ENCODE results near the gene KLHDC10.
"Not testable (repeated sequence)": the region's sequence is repeated elsewhere in the genome, so short reads cannot be mapped to it uniquely, and the experiment has no call there.

Gene KLHDC10

DNA sequence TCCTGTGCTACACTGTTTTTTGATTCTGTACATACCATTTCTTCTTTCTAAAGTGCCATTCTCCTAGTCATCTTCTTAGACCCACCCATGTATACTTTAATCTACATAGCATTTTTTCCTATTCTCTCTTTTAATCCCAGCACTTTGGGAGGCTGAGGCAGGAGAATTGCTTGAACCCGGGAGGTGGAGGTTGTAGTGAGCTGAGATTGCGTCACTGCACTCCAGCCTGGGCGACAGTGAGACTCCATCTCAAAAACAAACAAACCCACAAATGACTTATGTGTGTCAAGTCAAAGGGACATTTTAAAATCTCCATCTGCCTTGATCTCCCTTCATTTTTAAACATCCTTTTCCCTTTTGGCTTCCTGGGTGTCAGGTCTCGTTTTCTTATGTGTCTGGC lies 13.2 kb downstream of the KLHDC10 start:
- DNase-seq (ENCODE audit: low read depth): not testable (repeated sequence)

DNA sequence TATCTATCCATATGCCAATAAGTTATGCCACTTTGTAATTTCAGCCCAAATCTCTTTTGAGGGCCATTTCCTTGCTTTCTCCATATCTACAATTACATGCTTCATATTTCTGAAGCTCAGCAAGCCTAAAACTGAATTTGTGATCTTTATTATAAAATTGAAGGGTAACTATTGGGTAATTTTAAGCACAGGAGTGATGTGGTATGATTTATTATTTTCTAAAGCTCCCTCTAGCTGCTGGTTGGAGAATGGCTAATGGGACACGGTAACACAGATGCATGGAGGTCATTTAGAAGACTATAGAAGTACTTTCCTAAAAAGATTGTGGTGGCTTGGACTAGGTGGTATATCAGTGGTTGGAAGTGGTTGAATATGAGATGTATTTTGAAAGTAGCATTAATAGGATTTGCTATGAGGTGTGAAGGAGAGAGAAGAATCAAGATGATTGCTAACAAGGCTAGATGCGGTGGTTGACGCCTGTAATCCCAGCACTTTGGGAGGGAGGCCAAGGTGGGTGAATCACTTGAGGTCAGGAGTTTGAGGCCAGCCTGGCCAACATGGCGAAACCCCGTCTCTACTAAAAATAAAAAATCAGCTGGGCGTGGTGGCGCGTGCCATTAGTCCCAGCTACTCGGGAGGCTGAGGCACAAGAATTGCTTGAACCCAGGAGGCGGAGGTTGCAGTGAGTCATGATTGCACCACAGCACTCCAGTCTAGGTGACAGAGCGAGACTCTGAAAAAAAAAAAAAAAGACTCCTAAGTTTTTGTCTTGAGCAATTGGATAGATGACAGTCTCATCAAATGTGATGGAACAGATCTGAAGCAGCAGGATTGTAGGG lies 13.9 kb downstream of the KLHDC10 start:
- DNase-seq (ENCODE audit: low read depth): no peak

DNA sequence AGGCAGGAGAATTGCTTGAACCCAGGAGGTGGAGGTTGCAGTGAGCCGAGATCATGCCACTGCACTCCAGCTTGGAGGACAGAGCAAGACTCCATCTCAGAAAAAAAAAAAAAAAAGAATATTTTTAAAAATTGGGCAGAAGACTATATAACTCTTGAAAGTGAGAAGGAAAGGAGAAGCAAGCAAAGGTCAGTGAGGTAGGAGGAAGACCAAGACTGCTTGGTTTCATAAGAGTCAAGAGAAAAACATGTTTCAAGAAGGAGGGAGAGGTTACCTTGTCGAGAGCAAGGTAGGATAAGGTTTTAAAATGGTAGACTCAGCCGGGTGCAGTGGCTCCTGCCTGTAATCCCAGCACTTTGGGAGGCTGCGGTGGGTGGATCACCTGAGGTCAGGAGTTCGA lies 14.9 kb downstream of the KLHDC10 start:
- not testable (repeated sequence) for DNase-seq (ENCODE audit: low read depth)

DNA sequence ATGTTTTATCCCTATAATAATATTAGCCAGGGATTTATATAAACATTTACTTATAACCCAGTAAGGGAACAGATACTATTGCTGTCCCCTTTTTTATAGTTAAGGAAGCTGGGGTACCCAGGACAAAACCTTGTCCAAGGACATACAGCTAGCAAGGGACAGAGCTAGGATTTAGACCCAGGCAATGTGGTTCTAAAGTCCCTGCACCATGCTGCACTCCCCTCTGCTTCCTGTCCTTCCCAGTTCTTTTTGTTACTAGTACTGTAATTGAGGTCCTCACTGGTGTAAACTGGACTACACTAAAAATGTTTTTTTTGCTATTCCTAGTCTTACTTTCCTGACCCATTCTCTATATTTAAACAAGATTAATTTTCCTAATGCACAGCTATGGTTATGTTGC lies 16.6 kb downstream of the KLHDC10 start:
- no peak for DNase-seq (ENCODE audit: low read depth)

DNA sequence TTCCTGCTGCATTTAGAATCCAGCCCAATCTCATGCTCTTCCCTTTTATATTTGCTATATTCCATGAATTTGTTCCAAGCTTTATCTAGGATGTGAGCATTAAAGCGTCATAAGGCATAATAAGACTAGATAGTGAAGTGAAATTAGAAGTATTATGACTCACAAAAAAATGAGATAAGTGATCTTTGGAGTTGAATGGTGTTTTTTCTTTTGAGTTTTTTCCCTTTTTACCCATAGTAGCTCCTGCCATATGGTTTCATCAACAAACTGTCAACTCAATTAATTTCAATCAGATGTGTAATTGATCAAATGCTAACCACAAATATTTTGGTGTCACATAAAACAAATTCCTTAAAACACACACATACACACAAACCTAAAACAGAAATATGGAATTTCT lies 17.0 kb downstream of the KLHDC10 start:
- DNase-seq (ENCODE audit: low read depth): no peak

DNA sequence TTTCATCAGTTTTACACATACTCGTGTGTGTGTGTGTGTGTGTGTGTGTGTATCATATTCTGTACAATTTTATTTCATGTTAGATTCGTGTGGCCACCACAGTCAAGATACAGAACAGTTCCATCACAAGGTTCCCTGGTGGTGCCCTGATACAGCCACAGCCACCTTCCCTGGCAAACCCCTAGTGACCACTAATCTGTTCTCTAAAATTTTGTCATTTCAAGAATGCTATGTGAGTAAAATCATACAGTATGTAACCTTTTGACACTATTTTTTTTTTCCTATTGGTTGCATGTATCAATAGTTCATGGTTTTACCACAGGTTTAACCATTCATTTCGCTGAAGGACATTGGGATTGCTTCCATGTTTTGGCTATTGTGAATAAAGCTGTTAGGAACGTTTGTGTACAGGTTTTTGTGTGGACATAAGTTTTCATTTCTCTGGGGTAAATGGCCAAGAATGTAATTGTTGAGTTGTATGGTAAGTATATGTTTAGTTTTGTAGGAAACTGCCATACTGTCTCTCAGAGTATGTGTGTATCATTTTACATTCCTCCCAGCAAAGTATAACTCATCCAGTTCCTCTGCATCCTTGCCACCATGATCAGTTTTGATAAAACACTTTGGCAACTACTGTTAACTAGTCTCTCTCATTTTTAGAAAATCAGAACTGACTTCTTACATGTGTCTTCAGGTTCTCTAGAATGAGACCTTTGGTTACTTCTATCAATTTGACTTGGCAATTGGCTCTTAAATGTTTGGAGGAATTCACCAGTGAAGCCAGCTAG lies 20.6 kb downstream of the KLHDC10 start:
- no peak for DNase-seq (ENCODE audit: low read depth)

DNA sequence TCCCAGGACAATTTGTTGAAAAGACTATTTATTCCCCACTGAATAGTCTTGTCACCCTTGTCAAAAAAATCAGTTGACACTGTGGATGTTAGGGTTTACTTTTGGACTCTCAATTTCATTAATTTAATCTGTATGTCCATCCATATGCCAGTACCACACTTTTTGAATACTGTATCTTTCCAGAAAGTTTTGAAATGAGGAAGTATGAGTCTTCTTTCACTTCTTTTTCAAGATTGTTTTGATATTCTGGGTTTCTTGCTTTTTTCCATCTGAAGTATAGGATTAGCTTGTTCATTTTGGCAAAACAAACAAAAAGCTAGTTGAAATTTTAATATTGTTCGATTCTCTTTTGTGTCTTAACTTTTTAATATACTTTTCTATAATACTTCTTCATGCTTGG lies 21.7 kb downstream of the KLHDC10 start:
- no peak for DNase-seq (ENCODE audit: low read depth)

DNA sequence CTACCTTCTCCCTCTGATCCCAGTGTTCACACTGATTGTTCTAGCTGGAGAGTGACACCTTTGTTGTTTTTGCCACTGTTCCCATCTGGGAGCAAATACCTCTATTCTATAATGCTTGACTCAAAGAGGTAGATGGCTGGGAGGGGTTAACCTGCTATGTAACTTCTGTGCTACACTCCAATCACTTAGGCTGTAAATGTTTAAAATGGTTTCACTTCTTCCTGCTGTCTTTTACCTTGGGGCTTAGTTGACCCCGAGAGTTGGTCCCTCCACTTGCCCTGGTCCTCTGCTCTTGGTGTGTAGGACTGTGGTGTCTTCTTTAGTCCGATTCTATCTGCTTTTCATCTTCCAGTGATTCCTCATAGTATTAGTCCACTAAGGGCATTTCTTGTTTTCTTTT lies 22.3 kb downstream of the KLHDC10 start:
- no peak for DNase-seq (ENCODE audit: low read depth)

DNA sequence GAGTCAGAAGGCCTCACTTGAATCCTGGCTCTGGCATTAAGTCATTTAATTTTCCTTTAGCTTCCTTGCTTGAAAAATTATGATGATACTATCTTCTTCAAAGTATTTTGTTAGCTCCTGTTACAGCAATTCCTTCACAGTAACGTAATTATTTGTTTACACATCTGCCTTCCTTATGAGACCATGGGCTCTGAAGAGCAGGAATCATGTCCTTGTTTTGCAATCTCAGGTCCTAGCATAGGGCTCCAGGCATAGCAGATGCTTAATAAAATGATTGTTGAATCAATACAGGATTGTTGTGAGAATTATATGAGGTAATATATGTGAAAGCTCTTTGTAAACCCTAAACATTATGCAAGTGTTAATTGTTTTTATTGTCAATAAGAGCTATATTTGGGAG lies 25.5 kb downstream of the KLHDC10 start:
- no peak for DNase-seq (ENCODE audit: low read depth)

DNA sequence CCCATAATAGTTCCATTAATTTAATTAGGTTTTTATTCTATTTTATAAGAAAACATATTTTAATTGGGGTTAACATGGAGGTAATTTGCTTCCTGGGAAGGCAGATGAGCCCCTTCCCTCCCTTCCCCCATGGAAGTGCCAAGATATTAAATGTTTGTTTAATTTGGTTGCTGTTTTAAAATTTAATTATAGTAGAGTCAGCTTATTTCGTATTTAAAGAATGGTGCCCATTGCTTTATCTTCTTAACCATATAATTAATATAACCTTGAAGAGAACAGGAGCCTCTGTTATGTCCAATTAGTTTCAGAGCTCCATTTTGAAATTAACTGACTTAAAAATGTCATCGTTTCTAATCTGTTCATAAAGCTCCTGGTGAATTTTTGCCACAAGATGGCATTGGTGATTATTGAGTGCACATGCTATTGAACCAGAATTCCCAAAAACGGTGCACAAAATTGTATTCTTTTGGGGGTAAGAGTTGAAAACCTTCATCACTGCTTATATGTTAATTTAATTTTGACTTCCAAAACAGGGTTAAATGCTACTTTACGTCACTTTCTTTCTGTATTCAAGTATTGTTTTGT lies 26.0 kb downstream of the KLHDC10 start:
- DNase-seq (ENCODE audit: low read depth): no peak

DNA sequence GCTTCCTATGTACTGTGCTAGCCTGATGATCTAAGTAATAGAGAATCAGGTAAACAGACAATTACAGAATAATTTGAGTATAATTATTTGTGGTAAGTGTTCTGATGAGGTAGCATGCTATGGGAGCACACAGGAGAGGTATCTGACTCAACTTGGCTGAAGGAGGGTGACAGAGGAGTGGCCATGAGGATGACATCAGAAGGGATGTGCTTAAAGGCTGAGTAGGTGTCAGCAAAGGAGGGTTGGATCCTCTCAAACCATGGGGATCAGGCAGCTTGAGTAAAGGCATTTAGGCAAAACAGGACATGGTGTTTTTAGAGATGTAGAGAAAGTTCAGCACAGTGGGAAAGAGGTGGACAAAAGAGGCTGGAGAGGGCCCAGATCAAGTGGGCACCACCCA lies 29.0 kb downstream of the KLHDC10 start:
- no peak for DNase-seq (ENCODE audit: low read depth)

DNA sequence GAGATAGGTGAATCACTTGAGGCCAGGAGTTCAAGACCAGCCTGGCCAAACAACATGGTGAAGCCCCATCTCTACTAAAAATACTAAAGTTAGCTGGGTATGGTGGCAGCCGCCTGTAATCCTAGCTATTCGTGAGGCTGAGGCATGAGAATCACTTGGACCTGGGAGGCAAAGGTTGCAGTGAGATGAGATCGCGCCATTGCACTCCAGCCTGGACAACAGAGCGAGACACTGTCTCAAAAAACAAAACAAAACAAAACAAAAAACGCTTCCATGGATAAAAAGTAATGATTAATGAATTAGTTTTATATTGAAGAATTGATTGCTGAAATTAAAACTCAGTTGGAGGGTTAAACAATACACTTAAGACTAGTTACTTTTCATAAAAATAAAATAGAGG lies 32.3 kb downstream of the KLHDC10 start:
- DNase-seq (ENCODE audit: low read depth): no peak

DNA sequence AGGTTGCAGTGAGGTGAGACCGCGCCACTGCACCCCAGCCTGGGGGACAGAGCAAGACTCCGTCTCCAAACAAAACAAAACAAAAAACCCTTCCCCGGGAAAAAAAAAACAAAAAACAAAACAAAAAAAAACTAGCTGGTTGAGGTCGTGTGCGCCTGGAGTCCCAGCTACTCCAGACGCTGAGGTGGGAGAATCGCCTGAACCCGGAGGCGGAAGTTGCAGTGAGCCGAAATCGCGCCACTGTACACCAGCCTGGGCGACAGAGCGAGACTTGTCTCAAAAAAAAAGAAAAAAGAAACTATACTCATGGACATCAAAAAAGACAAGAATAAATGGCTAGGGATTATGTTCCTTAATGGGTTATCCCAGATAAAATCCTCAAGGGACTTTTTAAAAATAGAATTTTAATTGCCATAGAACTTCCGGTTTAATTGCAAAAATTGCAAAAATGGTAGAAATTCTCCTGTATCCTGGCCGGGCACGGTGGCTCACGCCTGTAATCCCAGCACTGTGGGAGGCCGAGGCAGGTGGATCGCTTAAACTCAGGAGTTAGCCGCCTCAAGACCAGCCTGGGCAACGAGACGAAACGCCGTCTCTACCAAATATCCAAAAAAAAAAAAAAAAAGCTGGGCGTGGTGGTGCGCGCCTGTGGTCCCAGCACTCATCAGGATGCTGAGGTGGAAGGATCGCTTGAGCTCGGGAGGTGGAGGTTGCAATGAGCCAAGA lies 37.8 kb downstream of the KLHDC10 start:
- no peak for DNase-seq (ENCODE audit: low read depth)

DNA sequence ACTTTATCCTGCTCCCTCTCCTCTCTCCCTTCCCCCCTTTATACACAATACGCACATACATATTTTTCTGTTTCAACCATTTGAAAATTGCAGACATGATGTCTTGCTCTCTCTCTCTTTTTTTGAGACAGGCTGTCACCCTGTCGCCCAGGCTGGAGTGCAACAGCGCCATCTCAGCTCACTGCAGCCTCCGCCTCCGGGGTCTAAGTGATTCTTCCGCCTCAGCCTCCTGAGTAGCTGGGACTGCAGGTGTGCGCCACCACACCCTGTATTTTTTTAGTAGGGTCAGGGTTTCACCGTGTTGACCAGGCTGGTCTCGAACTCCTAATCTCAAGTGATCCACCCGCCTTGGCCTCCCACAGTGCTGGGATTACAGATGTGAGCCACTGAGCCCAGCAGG lies 38.5 kb downstream of the KLHDC10 start:
- no peak for DNase-seq (ENCODE audit: low read depth)

DNA sequence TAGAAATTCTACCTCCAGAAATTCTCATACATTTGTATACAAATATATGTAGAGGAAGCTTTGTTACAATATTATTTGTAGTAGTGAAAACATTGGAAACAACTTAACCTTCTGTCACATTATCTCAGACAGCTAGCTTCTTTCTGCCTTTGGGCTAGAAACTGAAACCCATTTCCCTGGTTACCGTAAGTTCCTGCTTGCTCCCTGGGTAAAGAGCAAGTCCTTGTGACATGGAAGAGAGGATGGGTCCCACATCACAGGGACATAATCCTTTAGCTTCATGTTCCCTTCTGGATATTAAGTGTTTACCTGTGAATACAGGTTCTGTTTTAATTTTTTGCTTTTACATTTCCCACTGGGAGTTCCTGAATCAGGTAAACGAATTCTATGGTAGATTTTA lies 41.8 kb downstream of the KLHDC10 start:
- DNase-seq (ENCODE audit: low read depth): no peak

DNA sequence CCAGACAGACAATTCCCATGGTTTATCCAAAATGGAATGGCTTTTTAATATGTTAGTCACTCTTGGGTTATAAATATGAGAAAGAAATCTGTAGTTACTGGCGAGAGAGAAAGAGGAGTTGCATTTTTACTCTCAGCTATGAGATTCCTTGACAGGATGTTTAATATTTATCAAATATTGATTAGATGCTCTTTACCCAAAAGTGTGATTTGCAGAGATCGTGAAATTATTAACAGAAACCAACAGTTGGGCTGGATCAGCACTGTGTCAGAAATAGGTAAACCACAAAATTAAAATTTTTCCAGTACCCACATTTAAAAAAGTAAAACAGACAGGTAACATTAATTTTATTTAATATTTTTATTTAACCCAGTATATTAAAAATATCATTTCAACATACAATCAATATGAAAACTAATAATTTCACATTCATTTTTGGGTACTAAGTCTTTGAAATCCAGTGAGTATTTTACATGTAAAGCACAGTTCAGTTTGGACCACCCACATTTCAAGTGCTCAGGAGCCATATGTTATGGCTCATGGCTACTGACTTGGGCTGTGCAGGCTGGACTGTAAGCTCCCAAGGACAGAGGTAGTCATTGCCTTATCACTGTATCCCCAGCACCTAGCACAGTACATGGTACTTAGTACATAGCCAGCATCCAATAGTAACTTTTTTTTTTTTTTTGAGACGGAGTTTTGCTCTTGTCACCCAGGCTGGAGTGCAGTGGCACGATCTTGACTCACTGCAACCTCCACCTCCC lies 42.5 kb downstream of the KLHDC10 start:
- DNase-seq (ENCODE audit: low read depth): no peak

DNA sequence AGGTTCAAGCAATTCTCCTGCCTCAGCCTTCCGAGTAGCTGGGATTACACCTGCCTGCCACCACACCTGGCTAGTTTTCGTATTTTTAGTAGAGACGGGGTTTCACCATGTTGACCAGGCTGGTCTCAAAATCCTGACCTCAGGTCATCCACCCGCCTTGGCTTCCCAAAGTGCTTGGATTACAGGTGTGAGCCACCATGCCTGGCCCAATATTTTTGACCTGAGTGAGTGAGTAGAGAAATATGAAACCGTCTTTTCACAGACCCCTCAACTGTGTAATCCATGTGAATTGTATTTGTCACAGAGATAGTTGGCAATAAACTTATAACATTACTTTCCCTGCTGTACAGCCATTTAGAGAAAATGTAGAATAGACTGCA lies 43.1 kb downstream of the KLHDC10 start:
- not testable (repeated sequence) for DNase-seq (ENCODE audit: low read depth)

DNA sequence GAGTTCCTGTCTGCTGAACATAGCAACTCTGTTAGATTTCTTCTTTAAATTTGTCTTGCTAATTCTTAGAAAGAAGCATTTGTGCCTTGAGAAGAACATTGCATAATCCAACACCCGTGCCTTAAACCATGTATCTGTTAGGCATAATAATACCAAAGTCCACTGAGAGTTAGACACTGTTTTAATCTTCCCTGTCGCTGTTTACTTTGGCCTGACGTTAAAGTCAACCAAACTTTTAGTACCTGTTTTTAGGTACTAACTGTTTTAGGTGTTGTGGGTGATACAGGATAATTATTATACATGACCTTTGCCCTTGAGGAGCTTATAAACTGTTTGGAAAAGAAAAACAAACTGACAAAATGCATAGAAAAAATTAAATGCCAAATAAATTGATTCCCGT lies 43.6 kb downstream of the KLHDC10 start:
- DNase-seq (ENCODE audit: low read depth): no peak

DNA sequence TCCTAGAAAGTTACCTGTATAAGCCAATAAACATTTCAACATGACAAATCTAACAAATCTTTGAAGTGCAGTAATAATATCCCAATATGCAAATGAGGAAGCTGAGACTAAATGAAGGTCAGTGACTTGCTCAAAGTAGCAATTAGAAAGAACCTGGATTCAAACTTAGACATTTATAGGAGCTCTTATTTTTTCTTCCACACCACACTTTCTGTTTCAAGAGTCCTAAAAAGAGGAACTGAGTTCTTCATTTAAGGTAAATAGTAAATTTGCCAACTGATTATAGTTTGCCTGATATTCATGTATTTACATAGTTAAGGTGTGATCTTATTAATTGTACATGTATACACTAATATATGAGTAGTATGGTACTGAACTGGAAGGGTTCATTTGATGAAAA lies 44.0 kb downstream of the KLHDC10 start:
- no peak for DNase-seq (ENCODE audit: low read depth)

DNA sequence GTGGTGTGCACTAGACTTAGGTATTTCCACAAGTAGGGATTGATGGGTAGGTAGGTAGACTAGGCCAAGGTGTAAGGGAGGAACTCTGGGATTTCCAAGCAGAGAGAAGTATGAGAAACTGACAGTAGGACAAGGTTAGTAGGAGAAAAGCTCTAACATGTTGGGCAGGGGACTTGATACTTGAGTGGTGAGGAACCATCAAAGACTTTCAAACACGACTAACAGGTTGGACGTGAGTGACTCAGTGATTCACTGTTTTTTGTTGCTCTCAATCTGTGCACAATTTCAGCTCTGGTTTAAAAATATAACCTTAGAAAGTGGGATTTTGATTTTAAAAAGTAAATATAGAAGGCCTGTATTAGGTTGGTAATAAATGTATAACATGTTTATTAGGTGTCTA lies 44.4 kb downstream of the KLHDC10 start:
- no peak for DNase-seq (ENCODE audit: low read depth)

DNA sequence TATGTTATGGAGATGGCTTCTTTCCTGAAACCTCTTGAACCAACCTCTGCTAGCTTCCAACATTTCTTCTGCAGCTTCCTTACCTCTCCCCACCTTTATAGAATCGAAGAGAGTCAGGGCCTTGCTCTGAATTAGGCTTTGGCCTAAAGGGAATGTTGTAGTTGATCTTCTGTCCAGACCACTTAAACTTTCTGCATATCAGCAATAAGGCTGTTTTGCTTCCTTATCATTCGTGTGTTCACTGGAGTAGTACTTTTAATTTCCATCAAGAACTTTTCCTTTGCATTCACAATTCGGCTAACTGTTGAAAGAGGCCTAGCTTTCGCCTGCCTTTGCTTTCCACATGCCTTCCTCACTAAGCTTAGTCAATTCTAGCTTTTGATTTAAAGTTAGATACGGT lies 48.0 kb downstream of the KLHDC10 start:
- no peak for DNase-seq (ENCODE audit: low read depth)

DNA sequence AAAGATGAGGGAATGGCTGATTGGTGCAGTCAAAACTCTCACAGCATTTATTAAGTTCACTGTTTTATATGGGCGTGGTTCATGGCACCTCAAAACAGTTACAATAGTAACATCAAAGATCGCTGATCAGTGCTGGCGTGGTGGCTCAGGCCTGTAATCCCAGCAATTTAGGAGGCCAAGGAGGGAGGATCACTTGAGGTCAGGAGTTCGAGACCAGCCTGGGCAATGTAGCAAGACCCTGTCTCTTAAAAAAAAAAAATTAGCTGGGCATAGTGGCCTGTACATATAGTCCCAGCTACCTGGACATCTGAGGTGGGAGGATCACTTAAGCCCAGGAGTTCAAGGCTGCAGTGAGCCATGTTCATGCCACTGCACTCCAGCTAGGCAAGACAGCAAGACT lies 48.5 kb downstream of the KLHDC10 start:
- no peak for DNase-seq (ENCODE audit: low read depth)
